HG03064 (cell line): ENCODE results near the gene RSPO4.

ENCODE experiments used
- ATAC-seq: cut with Tn5 transposase; IDR thresholded peaks from one replicate; pipeline ENCODE4 v1.9.1; 2021; ENCODE audit warnings: low read depth; ENCODE audit not compliant: unreplicated experiment

Gene RSPO4

GRCh38 chr20:945841-946240, 56.3 kb downstream of the RSPO4 start:
- no peak for ATAC-seq

DNA sequence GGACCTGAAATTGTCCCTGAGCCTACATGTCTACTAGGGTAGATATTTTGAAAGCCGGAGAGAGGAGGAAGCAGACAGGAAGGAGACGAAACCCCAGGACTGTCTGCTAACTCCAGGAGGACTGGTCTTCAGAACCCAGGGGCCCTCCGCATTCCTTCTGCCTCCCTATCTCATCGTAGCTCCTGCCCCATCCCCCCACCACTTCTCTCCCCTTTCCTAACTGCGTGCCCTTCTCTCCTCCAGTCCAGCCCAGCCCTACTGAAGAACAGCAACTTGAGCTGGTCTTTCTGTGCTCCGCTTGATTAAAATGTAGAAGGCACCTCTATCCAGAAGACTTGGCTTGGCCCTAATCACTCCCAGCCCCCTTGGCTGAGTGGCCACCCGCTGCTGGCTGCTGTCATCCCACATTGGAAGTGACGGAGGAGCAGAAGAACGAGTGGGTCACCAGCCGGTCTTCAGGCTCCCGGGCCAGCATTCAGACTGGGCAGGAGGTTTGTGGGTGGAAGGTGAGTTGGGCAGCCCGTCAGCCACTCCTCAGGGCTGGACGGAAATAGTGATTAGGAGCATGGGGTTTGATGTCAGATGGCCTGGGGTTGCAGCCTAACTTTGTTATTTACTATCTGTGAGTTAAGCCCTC, 57.2 kb downstream of the RSPO4 start:
- ATAC-seq, result no peak

GRCh38 chr20:944148-944547, 58.0 kb downstream of the RSPO4 start:
- ATAC-seq, result no peak

DNA sequence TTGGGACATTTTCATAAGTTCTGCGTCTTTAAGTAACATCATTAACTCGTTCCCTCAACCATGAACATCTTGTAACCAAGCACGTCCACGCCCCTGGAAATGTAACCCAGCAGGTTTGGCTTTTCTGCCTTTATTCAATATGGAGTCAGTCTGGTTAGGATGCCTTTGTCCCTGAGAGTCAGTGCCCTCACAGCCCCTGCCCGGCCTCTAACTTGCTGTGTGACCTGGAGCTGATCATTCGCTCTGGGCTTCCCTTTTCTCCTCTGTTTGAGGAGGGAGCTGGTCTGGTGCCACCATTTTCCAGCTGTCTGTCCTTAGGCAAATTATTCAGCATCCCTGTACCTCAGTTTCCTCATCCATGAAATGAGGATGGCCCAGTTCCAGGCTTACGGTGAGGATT, 59.5 kb downstream of the RSPO4 start:
- no peak for ATAC-seq

- ATAC-seq, result no peak
Observed at GRCh38 chr20:940926-941325, 61.2 kb downstream of the RSPO4 start.

DNA sequence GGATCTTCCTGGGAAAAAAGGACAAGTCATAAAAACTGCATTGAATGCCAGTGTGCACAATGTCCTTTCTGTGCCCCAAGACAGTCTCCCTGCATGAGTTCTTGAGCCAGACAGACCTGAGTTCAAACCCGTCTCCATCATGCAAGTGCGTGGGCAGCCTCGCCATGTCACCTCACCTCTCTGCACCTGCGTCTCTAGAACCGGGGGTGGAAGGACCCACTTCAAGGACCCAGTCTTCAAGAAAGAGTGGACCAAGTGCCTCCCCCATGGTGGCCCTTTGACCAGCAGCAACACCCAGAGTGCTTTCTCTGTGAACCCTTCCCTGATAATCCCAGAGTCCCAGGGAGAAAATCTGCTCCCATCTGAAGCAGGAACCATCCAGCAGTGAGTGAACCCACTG, 62.5 kb downstream of the RSPO4 start:
- ATAC-seq, result no peak

- no peak for ATAC-seq
Observed at GRCh38 chr20:934186-934840, 67.8 kb downstream of the RSPO4 start.

DNA sequence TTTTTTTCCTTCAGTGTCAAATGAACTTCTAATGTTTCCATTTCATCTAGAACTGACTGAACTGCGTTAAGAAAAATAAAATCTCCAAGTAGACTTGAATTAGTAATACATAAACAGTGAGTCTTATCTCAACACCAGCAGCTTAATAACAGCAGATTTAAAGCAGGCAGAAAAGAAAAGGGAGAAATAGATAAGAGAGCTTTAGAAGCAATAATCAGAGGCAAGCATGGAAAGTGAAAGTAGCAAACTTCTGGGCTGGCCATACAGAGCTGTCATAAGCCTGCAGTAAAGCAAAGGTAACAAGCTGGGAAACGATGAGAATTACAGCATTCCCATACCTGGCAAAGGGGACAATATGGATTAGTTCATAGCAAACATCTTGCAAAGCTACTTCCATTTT, 69.1 kb downstream of the RSPO4 start:
- ATAC-seq, result no peak

DNA sequence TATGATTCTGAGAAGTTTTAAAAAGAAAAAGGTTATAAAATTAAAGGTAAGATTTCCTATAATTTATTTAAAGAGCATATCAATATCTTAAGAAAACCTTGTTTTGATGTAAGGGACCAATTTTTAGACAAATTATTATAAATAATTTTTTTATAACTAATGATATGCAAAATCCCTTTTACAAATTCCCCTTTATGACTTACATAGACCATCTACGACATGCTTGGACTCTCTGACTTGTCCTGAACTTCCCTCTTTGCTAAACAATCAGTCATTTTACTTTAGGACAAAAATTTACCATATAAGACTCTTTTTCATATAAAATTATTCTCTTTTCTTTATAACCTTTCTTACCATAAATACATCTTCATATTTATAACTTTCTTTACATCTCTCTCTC, 70.7 kb downstream of the RSPO4 start:
- no peak for ATAC-seq

- ATAC-seq, result no peak
Observed at GRCh38 chr20:926670-927069, 75.4 kb downstream of the RSPO4 start.

GRCh38 chr20:925516-925915, 76.6 kb downstream of the RSPO4 start:
- no peak for ATAC-seq

DNA sequence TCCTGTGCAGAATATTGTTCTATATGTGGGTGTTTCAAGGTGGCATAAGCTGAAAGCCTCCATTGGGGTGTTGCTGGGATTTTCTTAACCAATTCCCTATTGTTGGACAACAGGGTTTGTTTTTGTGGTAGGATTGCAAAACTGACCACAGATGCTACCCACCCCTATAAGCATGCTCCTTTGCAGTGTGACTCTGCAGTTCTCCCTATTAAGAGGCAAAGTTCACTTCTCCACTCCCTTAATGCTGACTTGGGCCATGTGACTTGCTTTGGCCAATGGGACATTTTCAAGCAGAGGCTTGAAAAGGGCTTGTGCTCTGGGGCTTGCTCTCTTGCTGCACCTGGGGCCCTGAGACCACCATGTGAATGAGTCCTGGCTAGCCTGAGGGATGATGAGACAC, 77.5 kb downstream of the RSPO4 start:
- ATAC-seq, result no peak

DNA sequence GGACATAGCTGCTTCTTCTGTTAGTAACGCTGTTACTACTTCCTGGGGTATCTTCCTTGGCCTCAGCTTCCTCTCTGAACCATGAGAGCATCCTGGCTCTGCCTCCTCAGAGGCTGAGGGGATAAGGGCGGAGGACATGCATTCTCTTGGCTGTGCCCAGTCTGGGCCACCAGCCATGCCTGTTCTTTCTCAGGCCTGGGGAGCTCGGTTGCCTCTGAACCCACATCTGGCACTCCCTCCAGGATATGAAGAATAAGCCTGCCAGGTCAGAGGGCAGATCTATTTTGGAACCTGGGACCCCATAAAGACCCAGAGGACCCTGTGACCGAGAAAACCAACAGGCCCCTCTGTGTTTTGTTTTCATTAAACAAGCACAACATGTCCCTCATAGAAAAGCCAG, 79.3 kb downstream of the RSPO4 start:
- ATAC-seq, result no peak

- ATAC-seq, result no peak
Observed at GRCh38 chr20:921068-921467, 81.0 kb downstream of the RSPO4 start.

DNA sequence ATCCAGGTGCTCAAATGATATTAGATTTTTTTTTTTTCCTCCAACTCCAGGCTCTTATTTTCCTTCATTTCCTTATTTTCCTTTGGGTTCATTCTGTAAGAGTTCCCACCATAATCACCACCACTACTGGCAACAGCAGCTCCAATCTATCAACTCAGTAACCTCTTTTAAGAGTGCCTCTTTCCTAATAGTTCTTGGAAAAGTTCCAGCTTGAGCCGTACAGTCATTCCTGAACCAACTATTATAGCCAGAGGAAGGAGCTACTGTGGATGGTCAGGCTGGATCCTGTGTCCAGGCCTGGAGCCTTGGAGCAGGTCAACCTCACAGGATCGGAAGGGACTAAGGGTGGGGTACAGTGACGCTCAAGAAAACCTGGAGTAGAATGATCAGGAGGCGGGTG, 81.8 kb downstream of the RSPO4 start:
- no peak for ATAC-seq

GRCh38 chr20:919491-919916, 82.6 kb downstream of the RSPO4 start:
- ATAC-seq, result no peak

DNA sequence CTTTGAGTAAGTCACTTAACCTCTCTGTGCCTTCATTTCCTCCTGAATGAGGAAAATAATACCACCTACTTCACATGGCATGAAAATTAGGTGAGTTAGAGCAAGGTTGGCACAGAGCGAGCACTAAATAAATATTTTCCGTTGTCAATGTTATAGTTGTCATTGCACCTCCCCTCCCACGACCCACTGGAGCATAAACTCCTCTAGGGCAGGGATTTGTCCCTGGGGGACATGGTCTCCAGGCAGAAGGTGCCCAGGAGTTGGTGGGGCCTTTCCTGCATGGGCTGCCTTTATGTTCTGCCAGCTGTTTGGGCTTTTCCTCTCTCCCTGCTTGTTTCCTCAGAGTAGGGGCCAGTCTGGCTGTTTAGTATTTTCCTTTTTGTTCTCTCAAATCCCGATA, 84.7 kb downstream of the RSPO4 start:
- ATAC-seq, result no peak

DNA sequence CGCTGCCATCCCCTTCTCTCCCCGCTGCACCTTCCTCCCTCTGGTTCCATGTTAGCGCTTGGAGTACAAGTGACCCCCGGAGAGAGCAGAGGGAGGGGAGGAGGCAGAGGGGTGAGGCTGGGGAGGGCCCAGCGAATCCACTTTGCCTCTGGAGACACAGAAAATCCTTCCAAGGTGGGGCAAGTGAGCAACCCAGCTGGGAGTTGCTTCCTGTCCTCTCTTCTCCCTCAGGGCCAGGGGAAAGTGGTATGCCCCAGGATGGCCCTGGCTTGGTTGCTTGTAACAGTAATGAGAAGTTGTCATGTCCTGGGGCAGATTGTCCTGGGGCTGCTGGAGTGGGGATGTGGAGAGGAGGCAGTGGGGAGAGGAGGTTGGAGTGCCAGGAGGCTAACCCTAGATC, 85.3 kb downstream of the RSPO4 start:
- no peak for ATAC-seq

DNA sequence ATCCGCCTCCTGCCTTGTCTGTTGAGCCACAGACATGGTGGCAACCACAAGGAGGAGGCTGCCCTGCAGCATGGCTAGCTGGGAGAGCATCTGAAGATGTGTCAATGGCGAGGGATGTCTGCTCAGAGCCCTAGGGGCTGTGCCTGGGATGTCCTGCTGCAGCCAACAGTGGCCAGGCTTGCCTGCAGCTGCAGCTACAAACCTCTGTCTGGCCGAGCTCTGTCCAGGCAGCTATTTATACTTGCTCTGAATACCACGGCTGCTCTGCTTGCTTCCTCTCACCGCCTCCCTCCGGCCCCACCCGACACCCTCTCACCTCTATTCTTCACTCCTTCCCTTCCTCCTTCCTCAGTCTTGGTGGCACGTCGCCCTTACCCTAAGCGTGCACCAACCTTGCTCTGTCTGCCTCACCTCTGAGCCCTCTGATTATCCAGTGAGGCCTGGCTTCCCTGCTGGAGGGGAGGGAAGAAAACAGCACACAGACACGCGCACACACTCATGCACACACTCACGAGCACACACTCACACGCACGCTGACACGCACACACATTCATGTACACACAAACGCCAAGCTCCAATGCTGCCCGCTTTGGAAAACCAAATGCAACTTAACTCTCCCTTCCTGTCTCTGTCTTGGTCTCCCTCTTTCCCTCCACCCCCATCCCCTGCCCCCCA, 85.8 kb downstream of the RSPO4 start, which contains the start of gene ANGPT4:
Gene ANGPT4 (minus strand): TSS at position 210 of the 675 bp plus-strand sequence. CDS start 120 bp downstream, at position 90.
- no peak for ATAC-seq

DNA sequence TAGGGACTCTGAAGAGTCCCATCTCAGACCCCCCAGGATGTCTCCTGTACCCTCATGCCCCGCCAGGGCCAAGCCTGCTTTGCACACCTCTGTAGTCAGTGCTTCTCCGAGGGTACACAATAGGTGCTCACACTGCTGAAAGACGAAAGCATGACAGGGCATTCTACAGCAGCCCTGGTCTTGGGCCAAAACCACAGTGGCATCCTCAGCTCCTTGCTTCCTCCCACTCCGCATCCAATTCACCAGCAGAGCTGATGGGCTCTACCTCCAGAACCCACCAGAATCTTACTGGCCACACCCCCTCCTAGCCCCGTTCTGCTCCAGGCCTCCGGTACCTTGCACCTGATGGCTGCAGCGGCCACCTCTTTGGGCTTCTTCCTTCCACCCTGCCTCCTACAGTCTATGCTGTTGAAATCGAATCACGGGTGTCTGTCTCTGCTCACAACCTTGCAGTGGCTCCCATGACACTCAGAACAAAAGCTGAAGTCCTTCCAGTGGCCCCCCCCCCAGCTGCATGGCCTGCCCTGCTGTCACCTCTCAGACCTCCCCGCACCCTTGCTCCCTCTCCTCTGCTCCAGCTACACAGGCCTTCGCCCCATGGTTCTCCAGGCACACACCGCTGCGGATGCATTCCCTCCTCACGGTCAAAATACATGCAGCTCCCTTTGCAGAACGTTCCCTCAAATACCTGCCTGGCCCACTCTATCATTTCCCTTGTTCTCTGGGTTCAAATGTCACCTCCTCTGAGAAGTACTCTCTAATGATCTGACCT, 87.2 kb downstream of the RSPO4 start:
- no peak for ATAC-seq

DNA sequence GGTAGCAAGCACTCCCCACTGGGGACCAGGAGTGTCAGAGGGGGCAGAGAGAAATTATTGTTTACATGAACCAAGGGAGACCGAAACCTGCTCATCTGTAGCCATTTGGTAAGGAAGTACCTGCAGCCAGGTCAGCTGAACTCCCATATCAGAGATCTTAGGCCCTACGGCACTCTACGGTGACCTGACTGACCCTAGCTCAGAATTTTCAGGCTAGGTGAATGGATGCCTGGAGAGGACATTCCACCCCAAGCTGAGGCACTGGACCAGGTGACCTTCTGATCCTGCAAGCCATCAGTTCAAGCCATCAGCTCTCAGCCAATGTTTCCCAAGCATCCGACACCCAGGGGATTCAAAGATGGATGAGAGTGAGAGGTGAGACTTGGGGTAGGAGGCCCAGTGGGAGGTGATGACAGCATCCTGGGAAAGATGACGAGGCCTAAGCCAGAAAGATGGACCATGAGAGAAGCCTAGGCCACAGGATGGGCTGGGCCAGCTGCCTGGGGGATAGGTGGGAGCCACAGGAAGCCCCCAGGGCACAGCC, 88.7 kb downstream of the RSPO4 start:
- ATAC-seq, result no peak
